Neural progenitor cell (in vitro differentiated cells): Measurements from ENCODE around the gene NEU4.

Experiments used
- CTCF ChIP-seq: fragments of 200-600 bp; sonication (generic); IDR thresholded peaks from 2 replicates; pipeline ENCODE4 v1.5.1; 2017; ENCODE audit warnings: antibody characterized with exemption, mild to moderate bottlenecking
- EZH2 ChIP-seq: fragments of 200-600 bp; sonication (generic); IDR thresholded peaks from 2 replicates; pipeline ENCODE4 v1.6.1; 2017; ENCODE audit warnings: antibody characterized with exemption, mild to moderate bottlenecking, moderate library complexity

DNA sequence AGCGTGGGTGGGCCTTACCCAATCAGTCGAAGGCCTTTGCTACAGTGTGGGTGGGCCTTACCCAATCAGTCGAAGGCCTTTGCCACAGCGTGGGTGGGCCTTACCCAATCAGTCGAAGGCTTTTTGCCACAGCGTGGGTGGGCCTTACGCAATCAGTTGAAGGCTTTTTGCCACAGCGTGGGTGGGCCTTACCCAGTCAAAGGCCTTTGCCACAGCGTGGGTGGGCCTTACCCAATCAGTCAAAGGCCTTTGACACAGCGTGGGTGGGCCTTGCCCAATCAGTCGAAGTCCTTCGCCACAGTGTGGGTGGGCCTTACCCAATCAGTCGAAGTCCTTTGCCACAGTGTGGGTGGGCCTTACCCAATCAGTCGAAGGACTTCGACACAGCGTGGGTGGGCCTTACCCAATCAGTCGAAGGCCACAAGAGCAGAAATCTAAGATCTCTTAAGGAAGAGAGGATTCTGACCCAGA is 48.7 kb upstream of the NEU4 start:
- no peak for TF ChIP-seq CTCF
- TF ChIP-seq EZH2, result no peak
